GM21360 (cell line): ENCODE data around the gene TP53TG3D.
"Not testable (repeated sequence)": the region's sequence is repeated elsewhere in the genome, so short reads cannot be mapped to it uniquely, and the experiment has no call there.

Source experiments
- ATAC-seq: cut with Tn5 transposase; IDR thresholded peaks from one replicate; pipeline ENCODE4 v1.9.1; 2021; ENCODE audit warnings: mild to moderate bottlenecking, moderate library complexity; ENCODE audit not compliant: unreplicated experiment

Gene TP53TG3D

GRCh38 chr16:32252986-32253385 is at the start of gene TP53TG3D:
TP53TG3D (plus strand) TSS chr16:32253286; CDS start chr16:32253354, 68 bp downstream.
- not testable (repeated sequence) for ATAC-seq

- ATAC-seq, result not testable (repeated sequence)
Measured at GRCh38 chr16:32253507-32253906, 421 bp downstream of the TP53TG3D start.

- not testable (repeated sequence) for ATAC-seq
Measured at GRCh38 chr16:32261526-32261925, 8.4 kb downstream of the TP53TG3D start.

GRCh38 chr16:32263552-32263951 is 10.5 kb downstream of the TP53TG3D start:
- not testable (repeated sequence) for ATAC-seq

- ATAC-seq, result not testable (repeated sequence)
Measured at GRCh38 chr16:32281910-32282309, 28.8 kb downstream of the TP53TG3D start.

- not testable (repeated sequence) for ATAC-seq
Measured at GRCh38 chr16:32283024-32283423, 29.9 kb downstream of the TP53TG3D start.

GRCh38 chr16:32283917-32284495 is 30.9 kb downstream of the TP53TG3D start:
- not testable (repeated sequence) for ATAC-seq

- not testable (repeated sequence) for ATAC-seq
Measured at GRCh38 chr16:32284800-32285796, 32.0 kb downstream of the TP53TG3D start.

GRCh38 chr16:32286193-32286592 is 33.1 kb downstream of the TP53TG3D start:
- ATAC-seq, result not testable (repeated sequence)

GRCh38 chr16:32287743-32288142 is 34.7 kb downstream of the TP53TG3D start:
- ATAC-seq, result not testable (repeated sequence)

GRCh38 chr16:32289197-32289596 is 36.1 kb downstream of the TP53TG3D start:
- ATAC-seq, result not testable (repeated sequence)

GRCh38 chr16:32302776-32303175 is 49.7 kb downstream of the TP53TG3D start:
- ATAC-seq, result not testable (repeated sequence)
